HG03025 (cell line): ENCODE results near the gene IGF2BP2.

Source experiments
- ATAC-seq: cut with Tn5 transposase; IDR thresholded peaks from one replicate; pipeline ENCODE4 v1.9.1; 2021; ENCODE audit warnings: mild to moderate bottlenecking, moderate library complexity; ENCODE audit not compliant: unreplicated experiment, low FRiP score

The IGF2BP2 gene

GRCh38 chr3:185606196-185606595, 218.6 kb downstream of the IGF2BP2 start:
- ATAC-seq, result no peak

DNA sequence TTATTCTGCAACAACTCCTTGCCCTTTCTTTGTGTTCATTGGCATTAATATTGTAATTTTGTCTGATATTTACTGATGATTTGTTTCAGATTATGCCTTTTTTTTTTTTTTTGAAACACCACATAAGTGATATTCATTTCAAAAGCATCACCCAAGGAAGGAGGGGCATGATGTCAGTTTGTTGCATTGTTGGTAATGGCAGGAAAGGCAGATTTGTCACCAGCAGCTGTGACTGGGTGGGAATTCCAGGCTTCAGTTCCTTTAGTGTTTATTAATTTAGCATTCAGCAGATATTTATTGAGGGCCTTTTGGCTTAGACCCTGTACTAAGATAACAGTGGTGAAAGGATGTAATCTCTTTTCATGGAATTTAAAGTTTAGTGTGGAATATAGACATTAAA, 219.3 kb downstream of the IGF2BP2 start:
- no peak for ATAC-seq

DNA sequence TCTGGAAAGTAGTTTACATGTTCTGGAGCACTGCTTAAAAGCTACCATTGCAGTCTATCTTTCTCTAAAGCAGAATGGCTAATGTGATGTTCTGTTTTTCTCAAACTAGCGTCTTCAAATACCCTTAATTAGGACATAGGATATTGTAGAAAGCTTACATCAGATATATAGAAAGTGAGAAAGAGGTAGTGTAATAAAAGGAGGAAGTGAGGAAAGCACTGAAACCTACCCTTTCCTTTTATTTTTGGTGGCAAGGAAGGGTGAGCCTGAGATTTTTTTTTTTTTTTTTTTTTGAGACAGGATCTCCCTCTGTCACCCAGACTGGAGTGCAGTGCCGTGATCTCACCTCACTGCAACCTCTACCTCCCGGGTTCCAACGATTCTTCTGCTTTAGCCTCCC, 229.3 kb downstream of the IGF2BP2 start:
- ATAC-seq, result no peak

- no peak for ATAC-seq
Observed at GRCh38 chr3:185594073-185594472, 230.8 kb downstream of the IGF2BP2 start.
